HG03135 (cell line): ENCODE data around the gene ANXA3.

Source experiments
- ATAC-seq: cut with Tn5 transposase; IDR thresholded peaks from one replicate; pipeline ENCODE4 v1.9.1; 2021; ENCODE audit warnings: mild to moderate bottlenecking, moderate library complexity; ENCODE audit not compliant: unreplicated experiment

The ANXA3 gene

DNA sequence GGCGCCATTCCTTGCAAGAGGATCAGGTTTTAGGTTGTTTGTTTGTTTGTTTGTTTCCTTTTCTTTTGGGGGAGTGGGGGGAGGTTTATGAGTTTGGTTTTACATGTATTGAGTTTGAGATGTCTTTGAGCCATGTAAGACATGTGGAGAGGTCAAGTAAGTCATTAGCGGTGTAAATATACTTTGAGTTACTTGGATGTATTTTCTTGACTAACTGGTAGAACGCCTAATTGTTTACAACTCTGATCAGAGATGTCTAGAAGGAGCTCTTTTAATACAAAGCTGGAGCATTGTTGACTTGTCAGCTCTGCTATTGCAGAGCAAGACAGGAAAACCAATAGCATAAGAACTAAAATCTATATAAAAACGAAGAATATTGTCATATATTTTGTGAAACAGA lies 57.1 kb downstream of the ANXA3 start:
- ATAC-seq: no peak

DNA sequence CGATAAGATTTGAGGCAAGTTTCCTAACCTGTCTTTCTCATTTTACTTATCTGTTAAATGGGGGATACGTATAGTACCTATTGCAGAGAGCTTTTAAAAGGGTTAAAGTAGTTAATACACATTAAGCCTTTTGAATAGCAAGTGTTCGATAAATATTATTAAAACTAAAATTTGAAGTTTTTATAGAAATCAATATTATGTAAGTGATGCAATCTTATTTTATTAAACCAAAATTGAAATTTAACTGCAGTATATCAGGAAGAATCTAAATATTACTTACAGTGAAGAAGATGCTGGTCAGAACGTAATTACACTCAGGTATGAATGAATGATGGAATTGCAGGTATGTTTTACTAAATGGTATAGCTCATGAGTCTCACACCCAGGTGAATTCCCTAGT lies 58.0 kb downstream of the ANXA3 start:
- ATAC-seq: no peak

DNA sequence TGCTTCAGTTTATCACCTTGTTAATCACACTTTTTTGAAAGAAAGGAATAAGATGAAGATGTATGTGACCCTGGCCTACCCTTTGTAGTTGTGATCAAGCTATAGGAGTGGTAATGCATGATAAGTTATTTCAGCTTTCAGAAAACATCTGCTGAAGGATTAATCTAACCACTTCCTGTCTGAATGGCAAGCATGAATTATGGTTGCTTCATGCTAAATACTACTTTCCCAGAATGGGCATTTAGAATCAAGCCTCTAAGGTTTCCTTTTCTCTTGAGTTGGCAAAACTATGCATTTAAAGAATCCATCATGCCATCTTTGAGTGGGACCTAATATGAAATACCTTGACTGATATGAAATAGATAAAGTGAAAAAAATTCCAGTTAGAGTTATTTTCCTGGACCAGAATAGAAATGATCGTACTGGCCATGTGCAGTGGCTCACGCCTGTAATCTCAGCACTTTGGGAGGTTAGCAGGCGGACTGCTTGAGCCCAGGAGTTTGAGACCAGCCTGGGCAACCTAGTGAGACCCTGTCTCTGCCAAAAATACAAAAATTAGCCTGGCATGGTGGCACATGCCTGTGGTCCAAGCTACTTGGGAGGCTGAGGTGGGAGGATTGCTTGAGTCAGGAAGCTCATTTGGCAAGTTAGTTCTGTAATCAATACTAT lies 59.1 kb downstream of the ANXA3 start:
- ATAC-seq: peak; percentile 33

GRCh38 chr4:78611215-78611558 lies 59.6 kb downstream of the ANXA3 start:
- ATAC-seq: no peak

- ATAC-seq: no peak
Observed at GRCh38 chr4:78612398-78613178, 61.0 kb downstream of the ANXA3 start.

DNA sequence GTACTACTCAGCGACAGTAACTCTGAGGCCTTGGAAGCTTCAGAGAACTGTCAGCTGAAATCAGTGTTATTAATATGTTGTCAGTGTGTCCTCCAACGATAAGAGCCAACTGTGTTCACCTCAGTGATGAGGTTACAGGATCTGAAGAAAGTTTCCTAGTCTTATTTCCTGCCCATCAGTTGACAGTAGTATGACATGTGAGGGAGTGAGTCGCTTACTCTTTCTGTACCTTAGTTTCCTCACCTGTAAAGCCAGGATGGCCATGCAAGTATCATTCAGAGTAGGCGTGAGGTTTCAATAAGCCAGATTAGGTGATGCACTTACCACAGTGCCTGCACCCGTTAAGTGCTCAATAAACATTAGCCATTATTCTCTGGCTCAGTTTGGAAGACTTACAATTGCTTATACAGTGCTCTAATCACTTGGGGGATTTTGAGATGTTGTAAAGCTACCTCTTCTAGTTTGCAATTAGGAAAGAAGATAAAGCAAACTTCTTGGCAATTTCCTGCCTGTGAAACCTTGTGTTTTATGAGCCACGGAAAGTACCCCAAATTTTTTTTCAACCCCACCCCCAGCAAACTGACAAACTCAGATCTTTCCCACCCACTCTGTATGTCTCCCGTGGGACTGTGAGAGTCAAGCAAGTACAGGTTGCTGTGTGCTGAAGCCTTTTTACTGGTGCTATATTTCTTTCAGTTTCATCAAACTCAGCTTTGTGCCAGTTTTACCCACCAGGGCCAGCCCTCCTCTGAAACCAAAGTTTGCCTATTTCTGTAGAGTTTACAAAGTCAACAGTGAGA lies 62.2 kb downstream of the ANXA3 start:
- ATAC-seq: peak; percentile 77

GRCh38 chr4:78616046-78616498 lies 64.5 kb downstream of the ANXA3 start:
- ATAC-seq: no peak

DNA sequence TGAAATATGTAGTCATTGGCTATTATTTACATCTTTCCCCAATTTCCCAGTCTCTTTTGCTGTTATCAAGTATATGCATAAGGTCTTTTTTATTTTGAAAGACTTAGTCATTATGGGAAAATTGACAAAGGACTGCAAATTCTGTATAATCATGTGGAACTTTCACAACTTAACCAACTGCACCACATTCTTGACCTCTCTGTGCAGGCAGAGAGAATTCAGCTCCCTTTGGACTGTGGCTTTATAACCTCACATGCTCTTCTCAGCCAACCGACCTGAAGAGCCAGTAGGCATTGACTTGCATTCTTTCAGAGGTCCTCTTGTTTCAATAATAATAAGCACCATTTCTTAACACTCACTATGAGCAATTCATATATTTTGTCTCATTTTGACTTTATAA lies 66.9 kb downstream of the ANXA3 start:
- ATAC-seq: no peak

GRCh38 chr4:78621395-78621794 lies 69.8 kb downstream of the ANXA3 start:
- no peak for ATAC-seq

- ATAC-seq: no peak
Observed at GRCh38 chr4:78622253-78622979, 70.8 kb downstream of the ANXA3 start.

- no peak for ATAC-seq
Observed at GRCh38 chr4:78624048-78624447, 72.5 kb downstream of the ANXA3 start.

DNA sequence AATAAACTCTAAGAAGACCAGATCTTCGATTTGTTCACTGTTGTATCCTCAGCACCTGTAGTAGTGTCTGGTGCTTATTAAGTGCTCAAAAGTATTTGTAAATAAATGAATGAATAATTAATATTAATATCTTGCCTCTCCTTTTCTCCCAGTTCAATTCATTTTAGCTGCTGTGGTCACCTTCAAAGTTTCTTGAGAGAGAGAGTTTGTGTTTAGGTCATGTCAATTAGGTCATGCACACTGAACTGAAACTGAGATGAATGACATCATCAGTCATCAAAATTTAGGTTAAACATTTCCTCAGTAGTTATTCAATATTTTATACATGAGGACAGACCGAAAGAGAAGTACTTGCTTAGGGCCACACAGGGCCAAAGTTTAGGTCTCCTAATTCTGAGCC lies 73.5 kb downstream of the ANXA3 start:
- ATAC-seq: peak; percentile 47

- ATAC-seq: no peak
Observed at GRCh38 chr4:78627046-78627965, 75.7 kb downstream of the ANXA3 start.

DNA sequence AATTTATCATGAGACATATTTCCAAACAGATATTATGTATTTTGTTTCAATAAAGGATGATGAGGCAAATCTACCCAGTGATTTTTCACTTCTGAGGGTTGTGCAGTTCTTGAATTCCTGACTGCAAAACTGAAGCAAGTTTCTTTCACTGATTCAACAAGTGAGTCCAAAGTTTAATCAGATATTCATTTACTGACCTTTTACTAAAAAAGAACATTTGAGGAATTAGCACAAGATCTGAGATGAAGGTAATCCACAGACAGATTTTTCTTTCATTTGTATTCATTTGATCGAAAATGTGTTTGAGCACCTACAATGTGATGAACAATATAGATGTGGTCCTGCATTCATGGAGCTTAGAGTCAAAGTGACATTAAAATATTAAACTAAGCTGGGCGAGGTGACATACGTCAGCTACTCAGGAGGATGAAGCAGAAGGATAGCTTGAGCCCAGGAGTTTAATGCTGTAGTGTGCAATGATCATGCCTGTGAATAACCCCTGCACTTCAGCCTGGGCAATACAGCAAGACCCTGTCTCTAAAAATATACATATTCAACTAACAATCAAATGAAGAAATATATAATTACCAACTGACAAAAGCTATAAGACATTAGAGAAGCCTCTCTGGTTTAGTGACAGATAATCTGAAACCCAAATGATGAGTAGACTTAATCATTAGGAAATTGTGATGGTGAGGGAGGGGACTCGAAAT lies 76.6 kb downstream of the ANXA3 start:
- ATAC-seq: no peak

DNA sequence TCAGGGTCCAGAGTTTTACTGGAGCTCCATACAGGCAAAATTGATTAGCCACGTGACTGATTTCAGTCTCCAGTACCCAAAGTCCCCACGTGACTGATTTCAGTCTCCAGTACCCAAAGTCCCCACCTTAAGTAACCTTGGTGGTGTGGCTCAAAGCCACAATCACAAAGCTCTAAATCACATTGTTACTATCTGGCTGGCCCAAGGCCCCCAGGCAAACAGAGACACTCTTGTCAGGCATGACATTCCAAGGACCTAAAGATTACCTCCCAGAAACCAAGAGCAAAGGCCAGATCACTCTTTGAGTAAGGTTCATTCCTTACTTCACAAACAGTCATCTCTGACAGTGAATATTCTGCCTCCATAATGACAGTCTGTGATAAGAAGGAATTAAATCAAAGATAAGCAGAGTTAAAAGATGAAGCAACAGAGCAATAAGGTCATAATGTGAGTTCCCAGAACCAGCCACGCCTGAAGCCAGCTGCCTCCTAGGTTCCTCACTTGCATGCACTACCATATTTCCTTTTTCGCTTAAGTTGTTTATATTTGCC lies 78.5 kb downstream of the ANXA3 start:
- ATAC-seq: no peak

- no peak for ATAC-seq
Observed at GRCh38 chr4:78630615-78631014, 79.0 kb downstream of the ANXA3 start.

DNA sequence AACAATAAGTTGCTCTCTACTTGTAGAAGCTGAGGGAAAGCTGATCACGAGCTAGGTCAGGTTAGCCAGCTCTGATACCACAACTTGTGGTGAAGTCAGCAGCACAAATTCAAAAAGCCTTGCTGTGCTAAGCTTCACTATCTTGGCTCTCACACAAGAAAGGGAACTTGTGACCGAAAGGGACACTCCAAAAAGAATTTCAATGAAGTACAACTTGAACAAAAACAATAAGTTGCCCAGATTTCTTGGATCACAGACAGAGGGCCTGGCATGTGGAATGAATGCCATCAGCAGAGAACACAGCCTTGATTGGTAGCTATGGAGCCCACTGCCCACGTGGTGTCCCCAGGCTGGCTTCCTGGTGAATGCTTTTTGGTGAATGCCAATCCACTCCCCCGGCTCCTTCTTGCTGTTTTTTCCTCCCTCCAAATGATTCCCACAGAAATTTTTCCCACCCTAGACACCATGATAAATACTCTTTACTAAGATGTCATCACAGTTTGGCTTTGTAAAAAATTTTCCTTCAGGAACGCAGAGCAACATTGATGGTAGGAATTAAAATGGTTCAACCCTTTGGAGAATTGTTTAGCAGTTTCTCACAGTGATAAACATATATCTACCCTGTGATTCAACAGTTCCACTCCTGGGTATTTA lies 82.6 kb downstream of the ANXA3 start:
- no peak for ATAC-seq

DNA sequence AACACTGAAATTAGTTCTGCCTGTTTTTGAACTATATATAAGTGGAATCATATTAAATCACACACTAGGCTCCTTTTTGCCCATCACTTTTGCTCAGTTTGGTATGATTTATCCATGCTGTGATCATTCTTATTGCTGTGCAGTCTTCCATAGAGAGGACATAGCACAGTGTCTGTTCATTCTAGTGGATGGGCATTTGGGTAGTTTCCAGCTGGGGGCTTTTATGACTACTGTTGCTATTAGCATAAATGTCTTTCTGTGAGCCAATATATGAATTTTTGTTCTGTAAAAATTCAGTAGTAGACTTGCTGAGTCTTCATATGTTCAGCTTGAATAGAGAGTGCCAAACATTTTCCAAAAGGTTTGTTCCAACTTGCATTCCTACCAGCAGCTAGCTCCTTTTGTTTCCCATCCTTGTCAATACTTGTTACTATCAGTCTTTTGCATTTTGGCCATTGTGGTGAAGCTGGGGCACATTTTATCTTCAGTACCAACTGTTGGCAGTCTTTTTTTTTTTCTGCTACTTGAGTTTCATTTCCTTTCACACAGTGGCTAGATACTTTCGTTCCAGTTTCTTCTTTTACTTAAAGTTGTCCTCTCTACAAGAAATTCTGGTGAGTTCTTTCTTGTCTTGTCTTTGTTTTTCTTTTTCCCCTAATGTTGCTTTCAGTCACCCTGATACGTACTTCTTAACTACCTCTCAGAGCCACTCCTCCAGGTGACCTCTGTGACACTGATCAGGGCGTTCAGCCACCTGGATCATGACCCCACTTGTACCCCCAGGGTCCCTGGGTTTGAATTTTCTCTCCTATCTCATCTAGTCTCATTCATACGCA lies 87.0 kb downstream of the ANXA3 start:
- ATAC-seq: peak; percentile 76
